A549 (cell line): Measurements from ENCODE around the gene PEX14. TPM values are rescaled to one million over a fixed set of nuclear protein-coding genes. Genes with fewer than 3 reads are reported as not detected.

ENCODE experiments used
- ATAC-seq, 2 experiments: fragments of 200-7000 bp in 1 of 2; fragments of >200 bp in 1 of 2; cut with Nextera tagmentation in 1 of 2; cut with Tn5 transposase in 1 of 2; 3 replicates each; pipeline versions ENCODE4 v1.8.0 to v1.9.1; 2018 to 2020; ENCODE audit warnings: mild to moderate bottlenecking in 1 of 2, moderate library complexity in 1 of 2
- CTCF ChIA-PET: fragments of 300-600 bp; sonication (Branson Sonifier 250); formaldehyde crosslinking; extraction: SDS; loops from one replicate; lab custom pipeline; 2021; ENCODE audit warnings: antibody characterized with exemption, inconsistent platforms; lab: Yijun Ruan, JAX
- POLR2A ChIA-PET: fragments of 350-600 bp; formaldehyde crosslinking; extraction: SDS; loops from one replicate; lab custom pipeline; 2021; ENCODE audit warnings: antibody characterized with exemption, inconsistent platforms; lab: Yijun Ruan, JAX
- DNase-seq, 2 experiments: peaks; one replicate each; pipeline versions ENCODE4 v3.0.0 to v3.0.0-alpha.2; 2011 to 2016; ENCODE audit warnings: low read depth in 1 of 2, low spot score in 1 of 2
- FAIRE-seq: peaks from 2 replicates; lab custom pipeline; 2011; peaks lifted over from hg19 to GRCh38; lab: Jason Lieb, UNC
- H3K27ac ChIP-seq, 2 experiments: fragments of >200 bp; sonication (Bioruptor Twin); formaldehyde crosslinking; 3 replicates each; pipeline ENCODE4 v1.5.1; 2016 to 2017
- H3K4me1 ChIP-seq: fragments of >200 bp; sonication (Bioruptor Twin); formaldehyde crosslinking; 3 replicates; pipeline ENCODE4 v1.6.1; 2016
- H3K4me2 ChIP-seq: fragments of >200 bp; sonication (Bioruptor Twin); formaldehyde crosslinking; 3 replicates; pipeline ENCODE4 v1.6.1; 2016
- H3K4me3 ChIP-seq: fragments of >200 bp; sonication (Bioruptor Twin); formaldehyde crosslinking; 3 replicates; pipeline ENCODE4 v1.5.1; 2016
- H3K9me3 ChIP-seq: fragments of >200 bp; sonication (Bioruptor Twin); formaldehyde crosslinking; 3 replicates; pipeline ENCODE4 v1.6.1; 2016
- ATOH8 ChIP-seq: fragments of 250-450 bp; sonication (Bioruptor Pico); IDR thresholded peaks from 2 replicates; pipeline ENCODE4 v1.5.0; 2020; ENCODE audit warnings: low read depth, mild to moderate bottlenecking, moderate library complexity
- BHLHE40 ChIP-seq: IDR thresholded peaks from 2 replicates; pipeline ENCODE4 v1.6.1; 2012; ENCODE audit warnings: low read depth, low read length, inconsistent platforms
- CEBPB ChIP-seq, 2 experiments: fragments of >200 bp in 1 of 2; sonication (Bioruptor Twin) in 1 of 2; formaldehyde crosslinking in 1 of 2; IDR thresholded peaks; 2 replicates each; pipeline ENCODE4 v1.6.1; 2012 to 2016
- E2F6 ChIP-seq: IDR thresholded peaks from 2 replicates; pipeline ENCODE4 v1.6.1; 2012; ENCODE audit warnings: low read depth, borderline replicate concordance
- ESRRA ChIP-seq: fragments of 150-350 bp; IDR thresholded peaks from 2 replicates; pipeline ENCODE4 v1.6.1; 2014; ENCODE audit warnings: mild to moderate bottlenecking, low read length, borderline replicate concordance
- FOSB ChIP-seq: fragments of 250-450 bp; sonication (Bioruptor Pico); IDR thresholded peaks from 2 replicates; pipeline ENCODE4 v1.5.0; 2020; ENCODE audit warnings: mild to moderate bottlenecking, moderate library complexity
- GATA3 ChIP-seq: IDR thresholded peaks from 2 replicates; pipeline ENCODE4 v1.6.1; 2012; ENCODE audit warnings: borderline replicate concordance
- HDAC2 ChIP-seq: fragments of 200-600 bp; sonication (generic); IDR thresholded peaks from 2 replicates; pipeline ENCODE4 v1.6.1; 2016
- HOXB13 ChIP-seq: fragments of 250-450 bp; sonication (Bioruptor Pico); IDR thresholded peaks from 2 replicates; pipeline ENCODE4 v1.5.0; 2020; ENCODE audit warnings: low read depth, mild to moderate bottlenecking, moderate library complexity
- JUN ChIP-seq, 2 experiments: fragments of >200 bp; sonication (Bioruptor Twin); formaldehyde crosslinking; IDR thresholded peaks; 2 replicates in 1 of 2; 3 replicates in 1 of 2; pipeline ENCODE4 v1.6.1; 2016 to 2017
- KDM1A ChIP-seq: fragments of 200-600 bp; sonication (generic); IDR thresholded peaks from 2 replicates; pipeline ENCODE4 v1.6.1; 2016; ENCODE audit warnings: low read depth, mild to moderate bottlenecking
- MYC ChIP-seq: IDR thresholded peaks from 2 replicates; pipeline ENCODE4 v1.6.1; 2012; ENCODE audit warnings: mild to moderate bottlenecking, inconsistent platforms, low read length, improper control_type of control experiment, borderline replicate concordance
- NFE2L2 ChIP-seq: fragments of 150-350 bp; conservative IDR thresholded peaks from 2 replicates; pipeline ENCODE4 v1.6.1; 2014; ENCODE audit warnings: low read length
- POLR2AphosphoS2 ChIP-seq: conservative IDR thresholded peaks from 2 replicates; pipeline ENCODE4 v1.6.1; 2012; ENCODE audit warnings: low read length, improper control_type of control experiment, inconsistent platforms
- RAD21 ChIP-seq, 2 experiments: fragments of >200 bp in 1 of 2; sonication (Bioruptor Twin) in 1 of 2; formaldehyde crosslinking in 1 of 2; IDR thresholded peaks in 1 of 2; conservative IDR thresholded peaks in 1 of 2; 2 replicates in 1 of 2; 3 replicates in 1 of 2; pipeline ENCODE4 v1.6.1; 2012 to 2018; ENCODE audit warnings: inconsistent platforms in 1 of 2
- SMC3 ChIP-seq: fragments of >200 bp; sonication (Bioruptor Twin); formaldehyde crosslinking; IDR thresholded peaks from 3 replicates; pipeline ENCODE4 v1.6.1; 2018; ENCODE audit warnings: inconsistent platforms
- SREBF2 ChIP-seq: fragments of 450-650 bp; IDR thresholded peaks from 2 replicates; pipeline ENCODE4 v1.6.1; 2014; ENCODE audit warnings: mild to moderate bottlenecking, moderate library complexity
- TP53 ChIP-seq: fragments of 250-450 bp; sonication (Bioruptor Pico); IDR thresholded peaks from 2 replicates; pipeline ENCODE4 v1.5.0; 2021; ENCODE audit warnings: mild to moderate bottlenecking, moderate library complexity
- USF2 ChIP-seq: fragments of 450-650 bp; IDR thresholded peaks from 2 replicates; pipeline ENCODE4 v1.6.1; 2014; ENCODE audit warnings: antibody characterized with exemption
- ZSCAN20 ChIP-seq: fragments of 250-450 bp; sonication (Bioruptor Pico); IDR thresholded peaks from 2 replicates; pipeline ENCODE4 v1.8.0; 2022; ENCODE audit warnings: mild to moderate bottlenecking, moderate library complexity
- WGBS: methylation state at CpG from one replicate; pipeline ENCODE4 v1.1.6; 2017; ENCODE audit errors: missing lambda C conversion rate; 5-methylcytosine and 5-hydroxymethylcytosine counted together
- polyA plus RNA-seq, 4 experiments: library from polyadenylated mRNA; depleted of rRNA in 3 of 4; stranded (reverse); fragments of >200 nt; fragmentation: RNase III in 1 of 4; extraction: RNeasy Plus Mini Kit Qiagen cat#74134 plus additional on column Dnase treatment in 1 of 4; gene quantifications; 2 replicates in 3 of 4; 3 replicates in 1 of 4; pipeline ENCODE4 v1.2.3, GENCODE V29; 2011 to 2017
- TF ChIP-seq, protein P1 (sequence below): fragments of >200 bp; sonication (Bioruptor Twin); formaldehyde crosslinking; IDR thresholded peaks from 3 replicates; pipeline ENCODE4 v1.6.1; 2016
- TF ChIP-seq, protein P2 (sequence below): fragments of >200 bp; sonication (Bioruptor Twin); formaldehyde crosslinking; IDR thresholded peaks from 2 replicates; pipeline ENCODE4 v1.6.1; 2016
- TF ChIP-seq, protein P3 (sequence below): fragments of 200-600 bp; sonication (generic); IDR thresholded peaks from 2 replicates; pipeline ENCODE4 v1.6.1; 2016; ENCODE audit warnings: antibody characterized with exemption, mild to moderate bottlenecking, moderate library complexity

PEX14 gene
- polyA plus RNA-seq, 2 of the 4 experiments (the other 2 are of a cell fraction) = 7.7 to 15.0 TPM

- TF ChIP-seq NFE2L2 (no peak), HDAC2 (no peak), RAD21 (conservative IDR thresholded peaks at IDR 0.05 in 1 of 2, IDR thresholded peaks at IDR 0.05 in 1 of 2) (no peak), SMC3 (no peak), GATA3 (no peak), ATOH8 (no peak), SREBF2 (no peak), ZSCAN20 (CRISPR knock-in tag) (no peak), TP53 (CRISPR knock-in tag) (no peak), MYC (no peak), USF2 (no peak), CEBPB (IDR thresholded peaks at IDR 0.05) (no peak), FOSB (CRISPR knock-in tag) (no peak), KDM1A (no peak), E2F6 (no peak), BHLHE40 (no peak), HOXB13 (CRISPR knock-in tag) (no peak)
- TF ChIP-seq, protein P1, sequence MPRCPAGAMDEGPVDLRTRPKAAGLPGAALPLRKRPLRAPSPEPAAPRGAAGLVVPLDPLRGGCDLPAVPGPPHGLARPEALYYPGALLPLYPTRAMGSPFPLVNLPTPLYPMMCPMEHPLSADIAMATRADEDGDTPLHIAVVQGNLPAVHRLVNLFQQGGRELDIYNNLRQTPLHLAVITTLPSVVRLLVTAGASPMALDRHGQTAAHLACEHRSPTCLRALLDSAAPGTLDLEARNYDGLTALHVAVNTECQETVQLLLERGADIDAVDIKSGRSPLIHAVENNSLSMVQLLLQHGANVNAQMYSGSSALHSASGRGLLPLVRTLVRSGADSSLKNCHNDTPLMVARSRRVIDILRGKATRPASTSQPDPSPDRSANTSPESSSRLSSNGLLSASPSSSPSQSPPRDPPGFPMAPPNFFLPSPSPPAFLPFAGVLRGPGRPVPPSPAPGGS = no peak
- TF ChIP-seq, protein P2, sequence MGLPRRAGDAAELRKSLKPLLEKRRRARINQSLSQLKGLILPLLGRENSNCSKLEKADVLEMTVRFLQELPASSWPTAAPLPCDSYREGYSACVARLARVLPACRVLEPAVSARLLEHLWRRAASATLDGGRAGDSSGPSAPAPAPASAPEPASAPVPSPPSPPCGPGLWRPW = no peak
- TF ChIP-seq, all 56 proteins: peak for 0
- Histone ChIP-seq H3K27ac (no peak overlapping the region), H3K4me2 (no peak overlapping the region), H3K4me1 (no peaks in the 10 kb centered on the region), H3K9me3 (no peaks in the 10 kb centered on the region), H3K4me3 (no peak overlapping the region)
- CTCF ChIA-PET = interaction anchor here (0.6 kb wide), 1 partner anchor 1487 kb away, joined by 3 read pairs; no protein-coding TSS in a partner anchor
- DNase-seq = no peak
- ATAC-seq = no peak
- POLR2A ChIA-PET = no interaction called here
- 96% methylated on average over 2 of the region's 2 CpGs for WGBS
- no peak for FAIRE-seq
Observed at GRCh38 chr1:10544239-10544638, 69.5 kb downstream of the PEX14 start.

GRCh38 chr1:10546896-10547295 is 72.1 kb downstream of the PEX14 start:
- TF ChIP-seq RAD21 (conservative IDR thresholded peaks at IDR 0.05 in 1 of 2, IDR thresholded peaks at IDR 0.05 in 1 of 2) (no peak), SMC3 (no peak), ESRRA (no peak), ATOH8 (no peak), JUN (IDR thresholded peaks at IDR 0.05) (no peak), USF2 (no peak), HDAC2 (no peak), POLR2AphosphoS2 (no peak), TP53 (CRISPR knock-in tag) (no peak)
- TF ChIP-seq, protein P3, sequence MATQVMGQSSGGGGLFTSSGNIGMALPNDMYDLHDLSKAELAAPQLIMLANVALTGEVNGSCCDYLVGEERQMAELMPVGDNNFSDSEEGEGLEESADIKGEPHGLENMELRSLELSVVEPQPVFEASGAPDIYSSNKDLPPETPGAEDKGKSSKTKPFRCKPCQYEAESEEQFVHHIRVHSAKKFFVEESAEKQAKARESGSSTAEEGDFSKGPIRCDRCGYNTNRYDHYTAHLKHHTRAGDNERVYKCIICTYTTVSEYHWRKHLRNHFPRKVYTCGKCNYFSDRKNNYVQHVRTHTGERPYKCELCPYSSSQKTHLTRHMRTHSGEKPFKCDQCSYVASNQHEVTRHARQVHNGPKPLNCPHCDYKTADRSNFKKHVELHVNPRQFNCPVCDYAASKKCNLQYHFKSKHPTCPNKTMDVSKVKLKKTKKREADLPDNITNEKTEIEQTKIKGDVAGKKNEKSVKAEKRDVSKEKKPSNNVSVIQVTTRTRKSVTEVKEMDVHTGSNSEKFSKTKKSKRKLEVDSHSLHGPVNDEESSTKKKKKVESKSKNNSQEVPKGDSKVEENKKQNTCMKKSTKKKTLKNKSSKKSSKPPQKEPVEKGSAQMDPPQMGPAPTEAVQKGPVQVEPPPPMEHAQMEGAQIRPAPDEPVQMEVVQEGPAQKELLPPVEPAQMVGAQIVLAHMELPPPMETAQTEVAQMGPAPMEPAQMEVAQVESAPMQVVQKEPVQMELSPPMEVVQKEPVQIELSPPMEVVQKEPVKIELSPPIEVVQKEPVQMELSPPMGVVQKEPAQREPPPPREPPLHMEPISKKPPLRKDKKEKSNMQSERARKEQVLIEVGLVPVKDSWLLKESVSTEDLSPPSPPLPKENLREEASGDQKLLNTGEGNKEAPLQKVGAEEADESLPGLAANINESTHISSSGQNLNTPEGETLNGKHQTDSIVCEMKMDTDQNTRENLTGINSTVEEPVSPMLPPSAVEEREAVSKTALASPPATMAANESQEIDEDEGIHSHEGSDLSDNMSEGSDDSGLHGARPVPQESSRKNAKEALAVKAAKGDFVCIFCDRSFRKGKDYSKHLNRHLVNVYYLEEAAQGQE = no peak
- ATAC-seq (no peak), DNase-seq (no peak), FAIRE-seq (no peak)
- no peak overlapping the region for H3K27ac ChIP-seq
- H3K9me3 ChIP-seq = no peaks in the 10 kb centered on the region
- 36% methylated on average over 1 of the region's 1 CpG for WGBS
- CTCF ChIA-PET = no interaction called here
- no peak overlapping the region for H3K4me2 ChIP-seq
- no peaks in the 10 kb centered on the region for H3K4me1 ChIP-seq
- no peak overlapping the region for H3K4me3 ChIP-seq
- POLR2A ChIA-PET = no interaction called here
